Cardiac fibroblast (primary cell): ENCODE results near the gene ASF1B.

Experiments
- DNase-seq, 2 donors: peaks; one replicate each; pipeline versions ENCODE4 v3.0.0 to v3.0.0-alpha.2; 2010; ENCODE audit warnings: low read depth in 2 of 2
- H3K4me3 ChIP-seq, 2 donors: replicated peaks in 1 of 2; 1 replicate in 1 of 2; 2 replicates in 1 of 2; pipeline ENCODE4 v1.5.1; 2011; ENCODE audit warnings: low read depth in 2 of 2, low read length in 2 of 2, mild to moderate bottlenecking in 2 of 2, moderate library complexity in 1 of 2
- CTCF ChIP-seq: IDR thresholded peaks from one replicate; pipeline ENCODE4 v1.5.1; 2011; ENCODE audit warnings: low read depth, mild to moderate bottlenecking, low read length, inconsistent platforms

Gene ASF1B

GRCh38 chr19:14115756-14116155 lies 20.6 kb downstream of the ASF1B start:
- no peak for DNase-seq
- H3K4me3 ChIP-seq: no peak overlapping the region
- no peak for TF ChIP-seq CTCF

- H3K4me3 ChIP-seq: no peak overlapping the region
- DNase-seq: peak; percentile 40 to 51
- TF ChIP-seq CTCF: peak; percentile 70
Observed at GRCh38 chr19:14114854-14115253, 21.5 kb downstream of the ASF1B start.

- TF ChIP-seq CTCF: no peak
- no peak for DNase-seq
- H3K4me3 ChIP-seq: no peak overlapping the region
Observed at GRCh38 chr19:14114439-14114838, 21.9 kb downstream of the ASF1B start.

GRCh38 chr19:14113762-14114414 lies 22.5 kb downstream of the ASF1B start:
- H3K4me3 ChIP-seq: no peak overlapping the region
- DNase-seq: no peak

GRCh38 chr19:14112809-14113385 lies 23.5 kb downstream of the ASF1B start:
- peak in 1 of 2 donors; percentile 51 for DNase-seq
- TF ChIP-seq CTCF: no peak
- H3K4me3 ChIP-seq: peak overlapping the region; percentile 3 to 14

More at GRCh38 chr19:14113762-14114414, 22.5 kb downstream of the ASF1B start:
- peak; percentile 25 for TF ChIP-seq CTCF

- DNase-seq: peak; percentile 54 to 57
- peak overlapping the region; percentile 21 to 26 for H3K4me3 ChIP-seq
- no peak for TF ChIP-seq CTCF
Observed at GRCh38 chr19:14112051-14112808, 24.2 kb downstream of the ASF1B start.
